ENCODE data around the gene RAB37.

The RAB37 gene

GRCh38 chr17:74761419-74761818 lies 24.4 kb downstream of the RAB37 start:
- no peak for DNase-seq

GRCh38 chr17:74761931-74762330 lies 24.9 kb downstream of the RAB37 start:
- no peak for DNase-seq

GRCh38 chr17:74763565-74764387 lies 26.7 kb downstream of the RAB37 start:
- DNase-seq = peak; percentile 66

DNA sequence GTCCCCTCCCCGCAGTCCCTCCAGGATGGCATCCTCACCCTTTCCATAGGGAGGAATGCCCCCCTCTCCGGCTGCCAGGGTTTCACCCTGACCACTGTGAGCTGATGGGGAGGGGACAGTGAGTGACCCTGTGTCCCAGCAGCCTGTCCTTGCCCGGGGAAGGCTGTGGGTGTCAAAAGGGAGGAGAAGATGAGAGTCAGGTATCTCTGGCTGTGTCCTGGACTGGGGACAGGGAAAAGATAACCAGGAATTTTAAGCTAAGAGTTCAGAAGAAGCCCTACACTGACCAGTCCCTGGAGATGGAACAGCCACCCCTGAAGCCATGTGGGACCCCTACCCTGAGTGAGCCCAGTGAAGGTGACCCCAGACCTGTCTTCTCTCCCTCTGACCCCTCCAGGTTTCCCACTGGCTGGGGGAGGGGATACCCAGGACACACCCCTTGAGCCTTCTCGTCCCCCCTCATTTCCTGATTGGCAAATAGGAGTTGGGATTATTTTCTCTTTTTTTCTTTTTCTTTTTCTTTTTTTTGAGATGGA lies 27.8 kb downstream of the RAB37 start:
- no peak for DNase-seq

- no peak for DNase-seq
These were observed 29.4 kb downstream of the RAB37 start for GRCh38 chr17:74766413-74766812.

DNA sequence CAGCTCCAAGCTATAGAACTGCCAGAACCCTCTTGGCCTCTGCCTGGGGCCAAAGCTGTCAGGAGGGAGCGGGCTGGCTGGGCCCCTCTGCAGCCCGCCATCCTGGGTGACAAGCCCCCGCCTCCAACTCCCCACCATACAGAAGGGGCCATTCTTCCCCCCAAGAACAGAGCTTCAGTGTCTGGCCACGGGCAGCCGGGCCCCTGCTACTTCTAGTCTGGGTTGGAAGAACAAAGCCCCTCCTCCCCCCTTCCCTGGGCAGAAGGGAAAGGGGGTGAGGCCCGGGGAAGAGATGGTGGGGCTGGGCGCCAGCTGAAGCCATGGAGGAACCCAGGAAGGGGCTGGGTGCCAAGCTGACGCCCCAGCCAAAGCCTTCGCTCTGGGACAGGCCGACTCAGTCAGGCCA lies 30.1 kb downstream of the RAB37 start:
- DNase-seq = no peak

GRCh38 chr17:74768069-74768762 lies 31.2 kb downstream of the RAB37 start:
- DNase-seq = no peak

- no peak for DNase-seq
These were observed 31.7 kb downstream of the RAB37 start for GRCh38 chr17:74768763-74769114.

GRCh38 chr17:74769266-74769855 lies 32.3 kb downstream of the RAB37 start:
- no peak for DNase-seq

DNA sequence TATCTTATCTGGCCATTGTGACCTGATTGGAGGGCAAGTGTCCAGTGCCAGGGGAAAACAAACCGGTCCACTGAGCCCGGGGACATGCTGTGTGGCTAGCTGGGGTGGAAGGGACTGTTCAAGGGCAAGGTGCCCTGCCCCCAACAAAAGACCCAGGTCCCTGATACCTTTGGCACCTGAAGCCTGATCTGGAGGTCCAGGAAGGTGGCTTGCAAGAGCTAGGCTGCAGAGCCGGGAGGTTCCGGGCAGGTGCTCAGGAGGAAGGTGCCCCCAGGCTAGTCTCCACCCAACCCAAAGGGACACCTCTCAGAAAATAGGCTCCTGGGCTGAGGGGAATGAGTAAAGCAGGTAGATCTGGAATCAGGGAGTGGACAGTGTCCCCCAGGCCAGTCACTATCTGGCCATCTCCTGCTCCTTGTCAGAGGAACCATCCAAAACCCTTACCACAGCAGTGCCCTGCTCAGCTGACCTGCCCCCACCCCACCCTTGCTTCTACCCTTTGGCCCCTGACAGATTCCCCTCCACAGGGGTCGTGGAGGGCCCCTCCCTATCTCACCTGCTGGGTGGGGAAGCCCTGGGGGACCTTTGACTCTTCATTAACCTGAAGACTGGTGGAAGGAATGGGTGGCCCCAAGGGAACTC lies 32.9 kb downstream of the RAB37 start:
- DNase-seq = no peak

GRCh38 chr17:74770498-74771318 lies 33.7 kb downstream of the RAB37 start:
- peak; percentile 42 for DNase-seq

GRCh38 chr17:74771319-74771914 lies 34.4 kb downstream of the RAB37 start:
- DNase-seq = no peak

DNA sequence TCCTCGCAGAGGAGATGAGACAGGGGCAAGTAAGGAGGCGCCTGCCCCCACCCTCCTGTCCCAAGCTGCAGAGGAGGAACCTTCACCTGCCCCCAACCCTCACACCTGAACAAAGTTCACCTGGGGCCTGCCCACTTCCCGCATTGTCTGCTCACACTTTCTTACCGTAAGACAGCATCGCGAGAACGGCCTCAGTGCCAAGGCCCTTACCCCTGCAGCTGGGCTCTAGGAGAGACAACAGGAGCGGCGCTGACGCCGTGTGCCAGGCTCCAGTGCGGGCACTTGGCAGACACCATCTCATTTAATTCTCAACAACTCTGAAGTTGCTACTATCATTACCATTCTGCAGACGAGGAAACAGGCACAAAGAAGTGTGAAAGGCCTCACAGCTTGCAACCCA lies 35.0 kb downstream of the RAB37 start:
- no peak for DNase-seq

DNA sequence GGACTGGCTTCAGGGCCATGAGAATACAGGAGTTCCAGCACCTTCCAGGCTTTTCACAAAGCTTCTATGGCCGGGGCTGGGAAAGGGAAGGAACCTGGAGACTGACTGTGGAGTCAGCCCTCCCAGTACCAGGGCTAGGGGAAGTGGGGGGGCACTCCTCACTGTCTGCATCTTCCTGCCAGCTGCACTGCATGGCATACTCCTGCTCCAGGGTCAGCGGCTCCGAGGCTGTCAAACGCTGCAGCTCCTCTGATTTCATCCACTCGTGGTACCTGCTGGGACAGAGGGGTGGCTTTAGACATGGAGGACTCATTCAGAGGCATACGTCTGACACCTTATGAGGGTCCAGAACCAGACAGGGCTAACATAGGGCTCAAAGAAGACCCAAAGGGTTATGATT lies 36.4 kb downstream of the RAB37 start:
- no peak for DNase-seq

DNA sequence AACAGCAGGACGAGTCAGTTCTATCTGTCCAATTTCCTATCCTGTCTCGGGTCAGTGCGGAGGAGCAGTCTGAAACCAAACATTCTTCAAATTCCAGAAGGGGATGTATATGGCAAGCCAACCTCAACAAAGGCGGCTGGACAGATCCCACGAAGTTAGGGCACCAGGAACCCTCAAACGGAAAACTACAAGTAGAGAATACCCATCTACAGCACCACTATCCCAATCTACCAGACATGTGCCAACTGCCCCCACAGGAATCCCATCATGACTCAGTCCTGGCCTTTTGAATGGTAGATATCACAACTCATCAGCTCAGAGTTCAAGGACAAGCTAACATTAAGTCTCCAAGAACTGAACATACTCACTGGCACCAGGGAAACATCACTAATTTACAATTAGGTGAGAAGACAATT lies 36.8 kb downstream of the RAB37 start:
- DNase-seq = no peak

- DNase-seq = no peak
These were observed 38.5 kb downstream of the RAB37 start for GRCh38 chr17:74775409-74776043.

DNA sequence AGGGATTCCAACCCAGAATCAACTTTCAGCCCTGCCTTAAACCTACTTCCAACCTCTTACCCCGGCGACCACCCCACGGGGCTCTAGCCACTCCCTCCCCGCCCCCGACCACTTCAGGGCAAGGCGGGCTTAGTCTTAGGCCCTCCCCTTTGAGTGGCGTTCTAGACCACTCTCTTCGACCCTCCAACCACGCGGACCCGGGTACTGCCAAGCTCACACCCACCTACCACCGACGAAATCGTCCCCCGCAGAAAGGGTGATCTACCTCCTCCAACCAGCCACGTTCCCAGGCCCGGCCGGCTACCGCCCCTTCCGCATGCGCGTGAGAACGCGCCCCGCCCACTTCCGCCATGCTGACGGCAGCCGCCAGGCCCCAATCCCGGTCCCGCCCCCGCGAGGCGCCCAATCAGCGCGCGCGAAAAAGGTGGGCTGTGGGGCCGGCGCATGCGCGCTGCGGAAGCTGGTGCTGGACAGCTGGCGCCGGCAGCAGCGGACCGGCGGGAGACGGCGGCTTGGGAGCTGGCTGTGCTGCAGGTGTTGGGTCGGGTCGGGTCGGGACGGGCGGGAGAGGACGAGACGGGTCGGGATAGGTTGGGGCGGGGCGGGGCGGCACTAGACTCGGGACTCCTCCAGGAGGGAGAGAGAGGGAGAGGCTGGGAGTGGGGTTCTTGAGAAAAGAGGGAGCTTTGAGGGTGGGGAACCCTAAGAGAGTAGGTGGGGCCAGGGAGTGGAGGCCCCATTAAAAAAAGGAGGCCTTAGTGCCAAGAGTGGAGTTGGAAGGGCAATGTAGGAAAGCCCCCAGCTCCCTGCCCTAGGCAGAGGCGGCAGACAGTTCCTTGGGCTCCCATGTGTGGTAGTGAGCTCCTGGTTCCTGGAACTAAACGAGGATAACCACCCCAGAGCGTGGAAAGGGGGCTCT lies 39.2 kb downstream of the RAB37 start, which contains the start of gene NAT9:
Gene NAT9 (minus strand): TSS at position 302 of the 919 bp plus-strand sequence. CDS start 647 bp downstream, outside the sequence.
- peak; percentile 92 for DNase-seq

- no peak for DNase-seq
These were observed 39.9 kb downstream of the RAB37 start for GRCh38 chr17:74776990-74777389.

DNA sequence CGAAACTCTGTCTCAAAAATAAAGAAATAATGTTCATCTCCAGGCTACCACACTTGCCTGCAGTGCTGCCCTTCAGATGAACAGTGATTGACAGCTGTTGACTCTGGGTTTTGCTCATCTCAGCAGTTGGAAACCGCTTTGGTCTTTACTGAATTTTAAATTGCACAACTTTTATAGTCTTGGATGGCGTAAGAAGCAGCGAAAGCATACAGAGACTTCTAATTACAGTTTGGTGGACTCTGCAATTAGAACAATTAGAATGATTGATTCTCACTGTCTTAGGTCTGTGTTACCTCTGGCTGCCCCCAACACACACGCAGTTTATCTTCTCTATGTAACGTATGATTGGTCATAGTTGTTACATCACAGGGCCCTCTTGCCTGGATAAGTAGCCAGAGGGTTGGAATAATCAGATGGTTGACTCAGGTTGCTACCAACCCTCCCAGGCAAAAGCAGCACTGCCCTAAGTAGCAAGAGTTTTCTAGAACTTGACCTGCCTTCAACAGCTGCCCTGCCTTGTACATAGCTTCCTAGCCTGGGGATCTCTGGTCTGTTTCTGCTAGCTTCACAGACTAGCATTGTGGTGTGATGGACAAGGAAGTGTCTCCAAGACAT lies 41.0 kb downstream of the RAB37 start:
- no peak for DNase-seq
